HepG2 (cell line): ENCODE measurements around the gene CD28. TPM values are rescaled to one million over a fixed set of nuclear protein-coding genes. Genes with fewer than 3 reads are reported as not detected.

Experiments
- ATAC-seq: fragments of 200-7000 bp; cut with Tn5 transposase; 3 replicates; pipeline ENCODE4 v1.9.1; 2020; ENCODE audit warnings: mild to moderate bottlenecking, moderate library complexity
- BruUV-seq: library from RNA; stranded (reverse); fragments of 400-500 nt; replicated peaks from 2 replicates; lab custom pipeline; 2021; lab: Mats Ljungman, UMichigan
- CTCF ChIA-PET: fragments of 300-600 bp; formaldehyde crosslinking; extraction: SDS; loops from one replicate; lab custom pipeline; 2021; ENCODE audit warnings: low total read pairs, inconsistent platforms, low intra/inter-chr PET ratio; lab: Yijun Ruan, JAX
- POLR2A ChIA-PET: fragments of 350-600 bp; sonication (Branson Sonifier 250); formaldehyde crosslinking; loops from one replicate; lab custom pipeline; 2020; ENCODE audit warnings: antibody characterized with exemption, inconsistent platforms; lab: Yijun Ruan, JAX
- DNase-seq: peaks from one replicate; pipeline ENCODE4 v3.0.0-alpha.2; 2015; ENCODE audit warnings: low spot score
- FAIRE-seq: peaks from 3 replicates; lab custom pipeline; 2011; peaks lifted over from hg19 to GRCh38; lab: Jason Lieb, UNC
- H2AFZ ChIP-seq: one replicate; pipeline ENCODE4 v1.6.1; 2011; ENCODE audit warnings: low read length, inconsistent platforms
- H3K27ac ChIP-seq: fragments of 300-600 bp; 3 replicates; pipeline ENCODE4 v1.8.0; 2011; ENCODE audit warnings: mixed run types, mild to moderate bottlenecking, mixed read lengths, low read length, inconsistent platforms; ENCODE audit not compliant: insufficient read depth; ENCODE audit errors: extremely low read length
- H3K27me3 ChIP-seq, 2 experiments: fragments of 200-600 bp in 1 of 2; 2 replicates in 1 of 2; 3 replicates in 1 of 2; pipeline versions ENCODE4 v1.6.0 to v1.8.0; 2011; ENCODE audit warnings: low read length in 2 of 2, mild to moderate bottlenecking in 2 of 2, moderate library complexity in 2 of 2, inconsistent platforms in 1 of 2; ENCODE audit not compliant: insufficient read depth in 2 of 2, control insufficient read depth in 1 of 2
- H3K36me3 ChIP-seq, 2 experiments: fragments of 200-600 bp in 1 of 2; replicated peaks in 1 of 2; 2 replicates in 1 of 2; 3 replicates in 1 of 2; pipeline versions ENCODE4 v1.5.1 to v1.8.0; 2011; ENCODE audit warnings: low read length in 2 of 2, inconsistent platforms in 1 of 2; ENCODE audit not compliant: insufficient read depth in 2 of 2, control insufficient read depth in 1 of 2
- H3K4me1 ChIP-seq: 2 replicates; pipeline ENCODE4 v1.5.1; 2012; ENCODE audit warnings: low read length, inconsistent platforms; ENCODE audit not compliant: insufficient read depth
- H3K4me2 ChIP-seq: 2 replicates; pipeline ENCODE4 v1.6.0; 2011; ENCODE audit warnings: low read depth, low read length, inconsistent platforms
- H3K4me3 ChIP-seq, 3 experiments: fragments of 200-600 bp in 1 of 3; sonication (generic), shearing (Covaris generic) in 1 of 3; replicated peaks in 1 of 3; 2 replicates each; pipeline ENCODE4 v1.5.1; 2011 to 2016; ENCODE audit warnings: low read length in 3 of 3, inconsistent platforms in 2 of 3, low read depth in 2 of 3, mild to moderate bottlenecking in 2 of 3, control low read depth in 1 of 3, mixed read lengths in 1 of 3; ENCODE audit not compliant: insufficient read depth in 1 of 3
- H3K79me2 ChIP-seq: one replicate; pipeline ENCODE4 v1.6.1; 2011; ENCODE audit warnings: low read length, inconsistent platforms; ENCODE audit not compliant: insufficient read depth
- H3K9ac ChIP-seq: 2 replicates; pipeline ENCODE4 v1.6.0; 2011; ENCODE audit warnings: mild to moderate bottlenecking, low read depth, low read length, inconsistent platforms; ENCODE audit not compliant: insufficient read depth
- H3K9me3 ChIP-seq: 2 replicates; pipeline ENCODE4 v1.5.1; 2012; ENCODE audit warnings: mild to moderate bottlenecking, low read length
- H4K20me1 ChIP-seq: 2 replicates; pipeline ENCODE4 v1.6.0; 2011; ENCODE audit warnings: inconsistent platforms, mild to moderate bottlenecking, low read length, moderate library complexity; ENCODE audit not compliant: insufficient read depth
- ELF4 ChIP-seq: sonication (generic); formaldehyde crosslinking; IDR thresholded peaks from 2 replicates; pipeline ENCODE4 v1.5.0; 2020; ENCODE audit warnings: missing genetic modification reagents, mild to moderate bottlenecking, moderate library complexity, borderline replicate concordance
- HNRNPL ChIP-seq: fragments of 200-400 bp; formaldehyde crosslinking; IDR thresholded peaks from 2 replicates; pipeline ENCODE4 v1.6.1; 2017; ENCODE audit warnings: mild to moderate bottlenecking, low read depth, low read length
- MEIS2 ChIP-seq: sonication (generic); formaldehyde crosslinking; IDR thresholded peaks from 2 replicates; pipeline ENCODE4 v1.9.0; 2021; ENCODE audit warnings: mild to moderate bottlenecking, missing genetic modification reagents
- PHF5A ChIP-seq: IDR thresholded peaks from one replicate; pipeline ENCODE4 v1.6.1; 2018; ENCODE audit warnings: low read depth, missing genetic modification reagents; ENCODE audit not compliant: unreplicated experiment
- SNAPC4 ChIP-seq: sonication (generic); formaldehyde crosslinking; IDR thresholded peaks from 2 replicates; pipeline ENCODE4 v1.4.0; 2020; ENCODE audit warnings: mild to moderate bottlenecking, missing genetic modification reagents
- SNRNP70 ChIP-seq: fragments of 200-400 bp; formaldehyde crosslinking; IDR thresholded peaks from 2 replicates; pipeline ENCODE4 v1.6.1; 2017; ENCODE audit warnings: mild to moderate bottlenecking, low read depth, low read length, moderate library complexity
- SPEN ChIP-seq: sonication (generic); formaldehyde crosslinking; IDR thresholded peaks from 2 replicates; pipeline ENCODE4 v1.5.1; 2020; ENCODE audit warnings: low read depth, mild to moderate bottlenecking, missing genetic modification reagents
- ZFP1 ChIP-seq: IDR thresholded peaks from 2 replicates; pipeline ENCODE4 v1.6.1; 2016
- ZNF235 ChIP-seq: sonication (generic); formaldehyde crosslinking; IDR thresholded peaks from 2 replicates; pipeline ENCODE4 v1.8.1; 2023; ENCODE audit warnings: mild to moderate bottlenecking, missing genetic modification reagents, borderline replicate concordance
- ZNF280D ChIP-seq: sonication (generic); formaldehyde crosslinking; IDR thresholded peaks from 2 replicates; pipeline ENCODE4 v1.5.1; 2020; ENCODE audit warnings: mild to moderate bottlenecking, missing genetic modification reagents
- ZNF549 ChIP-seq: sonication (generic); formaldehyde crosslinking; IDR thresholded peaks from 2 replicates; pipeline ENCODE4 v1.5.0; 2020; ENCODE audit warnings: missing genetic modification reagents
- ZNF574 ChIP-seq: sonication (generic); formaldehyde crosslinking; IDR thresholded peaks from 2 replicates; pipeline ENCODE4 v1.4.0; 2020; ENCODE audit warnings: missing genetic modification reagents
- WGBS: methylation state at CpG from one replicate; pipeline ENCODE4 v1.1.6; 2017; ENCODE audit warnings: low lambda C conversion rate; 5-methylcytosine and 5-hydroxymethylcytosine counted together
- in situ Hi-C: cut with HindIII; loops from 2 replicates; pipeline ENCODE4 v1.10.0; 2017; ENCODE audit warnings: low pct_unique_long_range_greater_than_20kb; ENCODE audit not compliant: extremely low pct_ligation_motif_present
- intact Hi-C: fragments of 100-400 bp; cut with micrococcal nuclease; formaldehyde crosslinking; loops from one replicate; pipeline ENCODE4 v1.10.0; 2022; ENCODE audit not compliant: unreplicated experiment
- polyA plus RNA-seq, 8 experiments: library from polyadenylated mRNA; depleted of rRNA in 3 of 8; stranded (reverse) in 7 of 8; unstranded in 1 of 8; fragments of >200 nt; fragmentation: Illumina TruSeq in 4 of 8; extraction: Trizol in 4 of 8; gene quantifications; 2 replicates each; pipeline versions ENCODE4 v1.2.1 to v1.2.3, GENCODE V29; 2011 to 2016; ENCODE audit warnings: low read depth in 4 of 8, missing spikeins in 1 of 8, mixed read lengths in 1 of 8; ENCODE audit not compliant: insufficient read depth in 1 of 8
- total RNA-seq, 5 experiments: library from RNA; depleted of rRNA; stranded (reverse); fragments of >200 nt; fragmentation: Illumina TruSeq; extraction: Trizol; gene quantifications; 2 replicates each; pipeline ENCODE4 v1.2.3, GENCODE V29; 2016; ENCODE audit warnings: low read depth in 1 of 5

Gene CD28
- total and polyA plus RNA-seq, 2 of the 13 experiments (the other 11 are each of a cell fraction or from before 2014, with no cell fraction given), result not detected

DNA sequence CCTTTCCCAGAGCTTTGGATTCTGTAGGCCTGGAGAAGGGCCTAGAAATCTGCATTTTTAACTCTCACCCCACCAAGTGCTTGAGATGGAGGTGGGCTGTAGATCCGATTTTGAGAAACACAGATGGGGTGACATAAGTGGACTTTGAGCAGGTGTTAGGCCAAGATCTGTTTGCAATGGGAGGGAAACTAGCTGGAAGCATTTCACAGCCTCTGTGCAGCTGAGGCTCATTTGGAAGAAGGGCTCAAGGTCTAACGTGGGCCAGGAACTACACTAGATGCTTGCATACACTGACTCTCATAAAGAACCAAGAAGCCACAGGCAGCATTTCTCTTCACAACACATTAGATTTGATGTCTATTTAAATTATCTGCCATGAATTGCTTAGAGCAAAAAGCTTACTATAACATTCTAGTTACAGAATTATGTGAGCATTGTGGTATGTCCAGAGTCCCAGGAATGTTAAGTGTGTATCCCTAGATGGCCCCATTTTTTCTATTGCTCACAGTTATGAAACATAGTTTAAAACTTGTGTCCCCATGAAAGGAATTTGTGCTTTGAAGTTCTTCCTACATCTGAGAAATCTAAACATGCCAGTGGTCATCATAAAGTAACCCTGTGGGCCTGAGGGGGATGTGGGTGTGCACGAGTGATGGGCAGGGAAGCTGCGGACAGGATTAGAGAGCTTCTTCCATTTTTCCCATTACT, 77.2 kb downstream of the CD28 start:
- Histone ChIP-seq H4K20me1 (no peaks in the 10 kb centered on the region), H3K4me2 (peak overlapping the region; percentile 67), H3K27ac (peak overlapping the region; percentile 93), H3K79me2 (no peaks in the 10 kb centered on the region), H3K4me3 (peak overlapping the region; percentile 11 to 41 (median 20); a peak in 5 of 6 replicates), H3K4me1 (peaks cover 72% of the 10 kb centered on the region), H3K27me3 (no peaks in the 10 kb centered on the region), H3K9me3 (no peaks in the 10 kb centered on the region), H3K9ac (peak overlapping the region; percentile 66), H2AFZ (no peak overlapping the region), H3K36me3 (no peaks in the 10 kb centered on the region)
- FAIRE-seq, result peak; percentile 95
- intact Hi-C loops, result loop anchor here (1.0 to 5.0 kb wide), 5 partner anchors 30 to 299 kb away; partner anchors contain the start of gene RAPH1
- peak; percentile 93 for ATAC-seq
- 0% methylated on average over 4 of the region's 4 CpGs for WGBS
- peak; percentile 99 for DNase-seq
- POLR2A ChIA-PET, result interaction anchor here (0.7 to 6.3 kb wide), 19 partner anchors 9 to 545 kb away, joined by 3 to 225 read pairs (median 6); partner anchors contain the start of genes CYP20A1 and RAPH1
- in situ Hi-C loops, result loop anchor here (5.0 kb wide), 1 partner anchor 136 kb away; no protein-coding TSS in a partner anchor
- no TSS peak for BruUV-seq
- CTCF ChIA-PET, result no interaction called here
- TF ChIP-seq MEIS2 (CRISPR knock-in tag), result no peak; the same call in 1 of the 2 replicates
- TF ChIP-seq ELF4 (CRISPR knock-in tag), result peak; percentile 64; the same call in 1 of the 2 replicates
- peak; percentile 48 for TF ChIP-seq SPEN (CRISPR knock-in tag)
- TF ChIP-seq PHF5A (CRISPR knock-in tag), result peak; percentile 78
- TF ChIP-seq ZNF574, result peak; percentile 52; the same call in 1 of the 2 replicates
- no peak for TF ChIP-seq ZNF549 (CRISPR knock-in tag)
- TF ChIP-seq ZFP1 (CRISPR knock-in tag), result peak; percentile 33; the same call in 1 of the 2 replicates
- no peak for TF ChIP-seq HNRNPL
- no peak for TF ChIP-seq ZNF235 (CRISPR knock-in tag)
- TF ChIP-seq SNRNP70, result no peak
- TF ChIP-seq ZNF280D (CRISPR knock-in tag), result peak; percentile 76
- peak; percentile 41; the same call in 1 of the 2 replicates for TF ChIP-seq SNAPC4
